Upper lobe of left lung (tissue), 6 donors: ENCODE results near the gene RDH8. TPM values are rescaled to one million over a fixed set of nuclear protein-coding genes. Genes with fewer than 3 reads are reported as not detected.

Experiments used
- ATAC-seq, 2 donors: fragments of 200-7000 bp; cut with Tn5 transposase; one replicate each; pipeline ENCODE4 v1.9.1; 2022; ENCODE audit warnings: mild to moderate bottlenecking in 2 of 2, moderate library complexity in 2 of 2; ENCODE audit not compliant: low FRiP score in 2 of 2
- DNase-seq, 2 donors: peaks; one replicate each; pipeline ENCODE4 v3.0.0-alpha.2; 2019 to 2020
- H3K27ac ChIP-seq, 4 donors: fragments of 200-600 bp; sonication (generic); one replicate each; pipeline ENCODE4 v1.5.1; 2016 to 2019
- H3K27me3 ChIP-seq, 4 donors: fragments of 200-600 bp; sonication (generic); one replicate each; pipeline ENCODE4 v1.5.1; 2017 to 2019
- H3K36me3 ChIP-seq, 4 donors: fragments of 200-600 bp; sonication (generic); one replicate each; pipeline ENCODE4 v1.5.1; 2016 to 2019
- H3K4me1 ChIP-seq, 4 donors: fragments of 200-600 bp; sonication (generic); one replicate each; pipeline ENCODE4 v1.5.1; 2018 to 2019
- H3K4me3 ChIP-seq, 4 donors: fragments of 200-600 bp; sonication (generic); one replicate each; pipeline ENCODE4 v1.5.1; 2017 to 2019; ENCODE audit warnings: mild to moderate bottlenecking in 2 of 4, moderate library complexity in 1 of 4
- H3K9me3 ChIP-seq, 4 donors: fragments of 200-600 bp; sonication (generic); one replicate each; pipeline ENCODE4 v1.5.1; 2018 to 2019
- CTCF ChIP-seq, 6 experiments: fragments of 450-650 bp in 4 of 6; fragments of 200-600 bp in 2 of 6; sonication (generic) in 2 of 6; IDR thresholded peaks; one replicate each; pipeline ENCODE4 v1.5.1; 2016 to 2019; ENCODE audit warnings: antibody characterized with exemption in 6 of 6
- EP300 ChIP-seq, 4 donors: sonication (generic); formaldehyde crosslinking; IDR thresholded peaks; one replicate each; pipeline ENCODE4 v1.5.1; 2017; ENCODE audit warnings: antibody characterized with exemption in 4 of 4, control low read depth in 2 of 4
- POLR2A ChIP-seq, 4 donors: fragments of 450-650 bp; IDR thresholded peaks; one replicate each; pipeline ENCODE4 v1.5.1; 2016 to 2017; ENCODE audit warnings: antibody characterized with exemption in 4 of 4, mild to moderate bottlenecking in 2 of 4
- POLR2AphosphoS5 ChIP-seq, 2 donors: sonication (generic); formaldehyde crosslinking; IDR thresholded peaks; one replicate each; pipeline ENCODE4 v1.5.1; 2017; ENCODE audit warnings: antibody characterized with exemption in 2 of 2
- WGBS, 2 donors: methylation state at CpG; one replicate each; pipeline ENCODE4 v1.1.5; 2017 to 2018; 5-methylcytosine and 5-hydroxymethylcytosine counted together
- total RNA-seq, 6 donors: library from RNA; depleted of rRNA in 4 of 6; stranded (reverse); fragments of >200 nt in 4 of 6; gene quantifications; one replicate each; pipeline versions ENCODE4 v1.1.0 to v1.2.1, GENCODE V29; 2016 to 2021
- donor health status: DM: no; HTN: no; CAD: no; lungs with moderate emphysema.
- donor health status: DM: no; HTN: yes; CAD: no; lungs with severe emphysema.

The RDH8 gene
- total RNA-seq, 6 donors from 2014 or later, result not detected

GRCh38 chr19:10006752-10007323, 6.4 kb upstream of the RDH8 start:
- Histone ChIP-seq H3K36me3 (no peaks in the 10 kb centered on the region), H3K4me1 (peaks cover 10 to 25% (median 10%) of the 10 kb centered on the region in 4 donors), H3K27ac (peak overlapping the region; percentile 62 to 80 (median 66)), H3K4me3 (no peak overlapping the region), H3K27me3 (peaks cover 0 to 20% (median 6%) of the 10 kb centered on the region in 4 donors), H3K9me3 (no peaks in the 10 kb centered on the region)
- ATAC-seq (no peak), DNase-seq (no peak)
- TF ChIP-seq POLR2AphosphoS5 (IDR thresholded peaks at IDR 0.05) (no peak), CTCF (IDR thresholded peaks at IDR 0.05) (no peak), EP300 (IDR thresholded peaks at IDR 0.05) (no peak), POLR2A (IDR thresholded peaks at IDR 0.05) (no peak)

GRCh38 chr19:10007371-10008183, 5.7 kb upstream of the RDH8 start:
- Histone ChIP-seq H3K4me1 (peaks cover 10 to 25% (median 10%) of the 10 kb centered on the region in 4 donors), H3K36me3 (no peaks in the 10 kb centered on the region), H3K4me3 (no peak overlapping the region), H3K9me3 (no peaks in the 10 kb centered on the region), H3K27ac (peak overlapping the region; percentile 62 to 80 (median 66)), H3K27me3 (peaks cover 0 to 20% (median 6%) of the 10 kb centered on the region in 4 donors)
- DNase-seq (peak in 1 of 2 donors; percentile 48), ATAC-seq (peak in 1 of 2 donors; percentile 44)
- WGBS, 2 donors, result 35% methylated on average over 11 to 12 of the region's 13 CpGs
- TF ChIP-seq CTCF (IDR thresholded peaks at IDR 0.05), result no peak
- no peak for TF ChIP-seq POLR2A (IDR thresholded peaks at IDR 0.05)
- no peak for TF ChIP-seq POLR2AphosphoS5 (IDR thresholded peaks at IDR 0.05)
- TF ChIP-seq EP300 (IDR thresholded peaks at IDR 0.05), result no peak

GRCh38 chr19:10008184-10008765, 5.0 kb upstream of the RDH8 start:
- Histone ChIP-seq H3K4me1 (peaks cover 10 to 25% (median 10%) of the 10 kb centered on the region in 4 donors), H3K9me3 (no peaks in the 10 kb centered on the region), H3K36me3 (no peaks in the 10 kb centered on the region), H3K27ac (peak overlapping the region; percentile 34 to 80 (median 62)), H3K4me3 (peak overlapping the region in 1 of 4 donors; percentile 8), H3K27me3 (peaks cover 0 to 20% (median 6%) of the 10 kb centered on the region in 4 donors)
- TF ChIP-seq CTCF (IDR thresholded peaks at IDR 0.05) (no peak), POLR2A (IDR thresholded peaks at IDR 0.05) (no peak), POLR2AphosphoS5 (IDR thresholded peaks at IDR 0.05) (no peak), EP300 (IDR thresholded peaks at IDR 0.05) (no peak)
- DNase-seq (no peak), ATAC-seq (no peak)
- WGBS, 2 donors, result 36 to 46% methylated on average over 4 to 11 of the region's 11 CpGs

GRCh38 chr19:10009714-10010224, 3.5 kb upstream of the RDH8 start:
- Histone ChIP-seq H3K27ac (peak overlapping the region in 2 of 4 donors; percentile 10 to 67), H3K9me3 (no peaks in the 10 kb centered on the region), H3K4me3 (peak overlapping the region in 3 of 4 donors; percentile 46 to 56 (median 50)), H3K36me3 (no peaks in the 10 kb centered on the region), H3K27me3 (peaks cover 0 to 20% (median 6%) of the 10 kb centered on the region in 4 donors), H3K4me1 (peaks cover 10 to 25% (median 10%) of the 10 kb centered on the region in 4 donors)
- ATAC-seq, result no peak
- no peak for DNase-seq
- TF ChIP-seq POLR2AphosphoS5 (IDR thresholded peaks at IDR 0.05), result no peak
- TF ChIP-seq EP300 (IDR thresholded peaks at IDR 0.05), result no peak
- TF ChIP-seq POLR2A (IDR thresholded peaks at IDR 0.05), result no peak
- no peak for TF ChIP-seq CTCF (IDR thresholded peaks at IDR 0.05)
- 10 to 14% methylated on average over 21 to 22 of the region's 22 CpGs for WGBS, 2 donors
